CD4-positive, alpha-beta T cell treated with Interleukin-17A for 4 hours (primary cell): ENCODE data around the gene HEXIM2.
A peak's percentile ranks its signal among the peaks of the same experiment; 100 is the strongest.

Experiments
- DNase-seq: peaks from one replicate; pipeline ENCODE4 v3.0.0-alpha.2; 2020; ENCODE audit warnings: mixed read lengths

The HEXIM2 gene

GRCh38 chr17:45128989-45129388 is 32.7 kb upstream of the HEXIM2 start:
- no peak for DNase-seq

GRCh38 chr17:45129426-45129939 is 32.2 kb upstream of the HEXIM2 start:
- DNase-seq: no peak

GRCh38 chr17:45129940-45130680 is 31.6 kb upstream of the HEXIM2 start:
- no peak for DNase-seq

- DNase-seq: no peak
Observed at GRCh38 chr17:45130681-45131615, 30.7 kb upstream of the HEXIM2 start.

- peak; percentile 70 for DNase-seq
Observed at GRCh38 chr17:45131616-45132319, 29.9 kb upstream of the HEXIM2 start.

GRCh38 chr17:45132320-45132571 is 29.4 kb upstream of the HEXIM2 start, which contains the start of gene PLCD3:
Gene PLCD3, minus strand, starts transcription at chr17:45132515. Its CDS starts 105 bp downstream, at chr17:45132410.
- no peak for DNase-seq

GRCh38 chr17:45132572-45133463 is 28.9 kb upstream of the HEXIM2 start:
- DNase-seq: peak; percentile 86

- DNase-seq: peak; percentile 98
Observed at GRCh38 chr17:45135192-45135977, 26.3 kb upstream of the HEXIM2 start, which contains the start of gene ACBD4. Gene ACBD4, plus strand, starts transcription at chr17:45135687. Its CDS starts 458 bp downstream, at chr17:45136145.

GRCh38 chr17:45135978-45136791 is 25.5 kb upstream of the HEXIM2 start:
- peak; percentile 15 for DNase-seq

- no peak for DNase-seq
Observed at GRCh38 chr17:45136846-45137560, 24.7 kb upstream of the HEXIM2 start.

GRCh38 chr17:45137561-45138305 is 23.9 kb upstream of the HEXIM2 start:
- DNase-seq: no peak

GRCh38 chr17:45138911-45139532 is 22.7 kb upstream of the HEXIM2 start:
- no peak for DNase-seq

GRCh38 chr17:45139533-45139920 is 22.1 kb upstream of the HEXIM2 start:
- DNase-seq: no peak

- no peak for DNase-seq
Observed at GRCh38 chr17:45143094-45143670, 18.5 kb upstream of the HEXIM2 start.

- DNase-seq: peak; percentile 52
Observed at GRCh38 chr17:45143767-45144198, 17.9 kb upstream of the HEXIM2 start.

GRCh38 chr17:45144199-45145034 is 17.3 kb upstream of the HEXIM2 start:
- peak; percentile 58 for DNase-seq

GRCh38 chr17:45145035-45145389 is 16.7 kb upstream of the HEXIM2 start:
- DNase-seq: no peak
